GDM1 (cell line): ENCODE data around the gene ELAVL1.
"Not testable (repeated sequence)": the region's sequence is repeated elsewhere in the genome, so short reads cannot be mapped to it uniquely, and the experiment has no call there.

ENCODE experiments used
- DNase-seq: peaks from one replicate; lab custom pipeline; 2025; lab: John Stamatoyannopoulos, UW

ELAVL1 gene

DNA sequence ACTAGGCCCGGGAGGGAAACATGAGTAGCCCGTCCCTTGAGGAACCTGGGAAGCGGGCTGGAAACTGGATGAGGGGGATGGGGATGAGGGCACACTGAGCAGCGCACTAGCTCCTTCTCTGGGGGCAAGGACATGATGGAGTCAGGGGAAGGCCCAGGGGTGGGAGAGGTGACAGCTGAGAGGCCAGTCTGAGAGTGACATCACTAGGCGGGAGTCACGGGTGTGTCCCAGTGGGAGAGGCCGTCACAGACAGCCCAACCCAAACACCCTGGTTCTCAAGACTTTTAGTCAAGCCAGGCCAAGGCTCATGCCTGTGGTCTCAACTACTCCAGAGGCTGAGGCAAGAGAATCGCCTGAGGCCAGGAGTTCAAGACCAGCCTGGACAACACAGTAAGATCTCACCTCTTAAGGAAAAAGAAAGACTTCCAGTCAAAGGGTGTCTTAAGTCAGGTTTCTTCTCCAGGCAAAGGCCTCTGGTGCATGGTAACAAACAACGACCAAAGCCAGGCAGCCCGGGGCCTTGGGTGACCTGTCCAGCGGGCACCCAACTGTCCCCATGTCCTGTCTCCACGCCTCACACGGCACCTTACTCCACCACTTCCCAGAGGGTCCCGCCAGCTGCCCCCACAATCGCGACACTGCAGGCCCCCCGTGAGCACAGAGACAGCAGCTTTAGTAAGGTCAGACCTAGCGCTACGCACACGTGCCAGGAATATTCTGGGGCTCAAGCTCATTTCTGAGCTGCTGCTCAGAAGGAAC lies 36.5 kb downstream of the ELAVL1 start:
- DNase-seq = no peak

- no peak for DNase-seq
Observed at GRCh38 chr19:7968008-7968795, 37.2 kb downstream of the ELAVL1 start.

- no peak for DNase-seq
Observed at GRCh38 chr19:7965921-7966665, 39.3 kb downstream of the ELAVL1 start.

DNA sequence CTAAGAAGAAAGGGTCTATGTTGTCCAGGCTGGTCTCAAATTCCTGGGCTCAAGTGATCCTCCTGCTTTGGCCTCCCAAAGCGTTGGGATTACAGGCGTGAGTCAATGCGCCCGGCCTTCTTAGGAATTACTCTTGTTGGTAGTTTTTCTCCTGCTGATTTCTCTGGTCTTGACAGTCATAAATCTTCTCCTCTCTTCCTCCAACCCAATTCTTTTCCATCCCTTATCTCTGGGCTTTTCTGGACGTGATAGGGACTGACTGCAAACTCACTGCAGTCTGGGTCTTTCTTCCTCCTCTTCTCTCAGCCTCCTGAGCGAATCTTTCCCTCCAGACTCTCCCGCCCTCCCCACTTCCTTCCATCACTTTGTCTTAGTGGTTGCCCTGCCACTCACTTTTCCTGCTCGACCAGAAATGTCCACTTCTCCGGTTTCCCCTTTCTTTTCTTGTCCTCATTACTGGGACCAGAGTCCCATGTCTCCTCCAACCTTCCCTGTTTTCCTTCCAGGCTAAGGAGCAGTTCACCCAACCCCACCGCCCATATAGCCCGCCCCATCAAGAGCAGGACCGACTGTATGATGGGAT lies 40.1 kb downstream of the ELAVL1 start:
- DNase-seq = no peak

- no peak for DNase-seq
Observed at GRCh38 chr19:7963566-7963965, 41.9 kb downstream of the ELAVL1 start.

DNA sequence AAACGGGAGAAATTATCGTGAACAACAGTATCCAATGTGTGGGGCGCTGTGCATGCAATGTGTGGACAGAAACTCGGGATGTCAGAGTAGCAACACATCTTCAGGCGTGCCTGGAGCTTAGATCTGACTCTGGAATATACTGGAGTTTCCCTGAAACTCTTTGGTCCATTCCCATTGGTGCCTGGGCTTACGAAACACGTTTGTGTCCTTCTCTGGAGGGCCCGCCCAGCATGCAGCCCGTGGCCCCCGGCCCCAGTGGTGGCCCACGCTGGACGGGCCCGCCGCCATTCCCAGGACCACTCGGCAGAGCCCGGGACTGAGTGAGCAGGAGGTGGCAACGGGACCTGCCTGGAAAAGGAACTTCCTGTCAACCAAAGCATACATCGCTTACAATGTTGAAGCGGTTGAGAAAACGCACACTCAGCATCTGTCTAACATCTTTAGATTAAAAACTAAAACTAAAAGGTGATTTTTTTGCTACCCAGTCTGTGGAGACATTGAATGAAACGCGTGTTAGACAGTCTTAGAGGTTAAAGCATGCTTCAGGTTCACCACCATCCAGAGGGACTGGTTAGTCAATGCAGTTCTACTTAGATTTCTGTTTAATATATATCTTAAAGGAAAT lies 42.7 kb downstream of the ELAVL1 start:
- DNase-seq = no peak

DNA sequence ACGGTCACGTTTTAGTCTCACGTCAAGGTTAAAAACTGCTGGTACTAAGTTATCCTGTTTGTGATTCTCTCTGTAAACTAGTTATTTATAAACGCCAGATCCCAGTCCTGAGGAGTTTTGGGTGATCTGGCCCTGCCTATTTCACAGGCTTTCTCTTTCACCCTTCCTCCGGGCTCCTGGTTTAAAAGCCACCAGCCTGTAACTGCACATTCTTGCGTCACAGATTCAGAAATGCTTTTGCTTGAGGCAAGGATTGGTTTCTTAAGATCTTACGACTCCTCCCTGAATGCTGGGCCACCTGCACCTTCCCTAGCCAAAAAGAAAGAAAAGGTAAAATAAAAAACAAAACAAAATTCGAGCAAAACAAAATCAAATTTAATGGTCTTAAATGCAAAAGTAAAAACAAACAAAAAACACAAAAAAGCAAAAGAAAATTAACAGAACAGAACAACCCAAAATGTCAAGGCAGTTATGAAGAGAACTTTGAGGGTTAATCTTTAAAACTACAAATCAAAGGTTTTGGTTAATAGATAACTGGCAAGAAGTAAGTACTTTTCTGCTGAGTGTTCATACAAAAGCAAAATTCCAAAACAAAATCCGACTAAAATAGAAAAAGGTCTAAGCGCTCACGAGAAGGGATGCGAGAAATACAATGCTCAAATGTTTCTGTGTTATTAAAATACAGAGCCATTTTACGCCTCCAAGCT lies 43.4 kb downstream of the ELAVL1 start:
- no peak for DNase-seq

GRCh38 chr19:7961082-7961481 lies 44.4 kb downstream of the ELAVL1 start:
- DNase-seq = not testable (repeated sequence)

DNA sequence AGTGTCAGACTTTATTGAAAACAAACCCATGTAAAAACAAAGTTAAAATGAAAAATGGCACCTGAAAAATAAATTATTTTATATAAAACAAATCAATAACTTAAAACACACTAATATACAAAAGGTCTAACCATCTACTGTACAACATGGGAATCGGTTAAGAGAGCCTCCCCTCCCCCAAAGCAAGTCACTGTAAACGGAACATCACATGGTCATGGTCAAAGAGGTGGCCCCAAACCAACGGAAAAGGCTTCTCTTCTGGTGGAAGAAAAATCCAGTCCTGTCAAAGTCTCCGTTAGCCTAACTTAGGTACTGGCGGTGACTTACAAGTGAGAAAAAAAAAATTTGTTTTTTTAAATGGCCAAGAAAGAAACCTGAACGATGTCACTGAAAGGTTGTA lies 46.2 kb downstream of the ELAVL1 start:
- no peak for DNase-seq

GRCh38 chr19:7955696-7956095 lies 49.7 kb downstream of the ELAVL1 start:
- DNase-seq = no peak

GRCh38 chr19:7953576-7953975 lies 51.9 kb downstream of the ELAVL1 start:
- DNase-seq = no peak

DNA sequence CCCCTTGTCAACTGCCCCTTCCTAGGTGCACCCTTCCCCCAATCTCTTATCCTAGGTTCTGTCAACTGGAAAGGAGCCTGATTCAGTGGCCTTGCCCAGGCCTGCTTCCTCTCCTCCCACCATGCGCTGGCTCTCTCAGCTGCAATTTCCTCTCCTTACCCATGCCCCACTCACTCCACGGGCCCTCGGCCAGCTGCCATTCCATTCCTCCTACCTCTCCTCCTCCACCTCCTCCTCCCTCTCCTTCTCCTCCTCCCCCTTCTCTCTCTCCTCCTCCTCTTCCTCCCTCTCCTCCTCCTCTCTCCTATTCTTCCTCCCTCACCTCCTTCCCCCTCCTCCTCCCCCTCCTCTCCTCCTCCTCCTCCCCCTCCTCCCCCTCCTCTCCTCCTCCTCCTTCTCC lies 52.4 kb downstream of the ELAVL1 start:
- DNase-seq = no peak

DNA sequence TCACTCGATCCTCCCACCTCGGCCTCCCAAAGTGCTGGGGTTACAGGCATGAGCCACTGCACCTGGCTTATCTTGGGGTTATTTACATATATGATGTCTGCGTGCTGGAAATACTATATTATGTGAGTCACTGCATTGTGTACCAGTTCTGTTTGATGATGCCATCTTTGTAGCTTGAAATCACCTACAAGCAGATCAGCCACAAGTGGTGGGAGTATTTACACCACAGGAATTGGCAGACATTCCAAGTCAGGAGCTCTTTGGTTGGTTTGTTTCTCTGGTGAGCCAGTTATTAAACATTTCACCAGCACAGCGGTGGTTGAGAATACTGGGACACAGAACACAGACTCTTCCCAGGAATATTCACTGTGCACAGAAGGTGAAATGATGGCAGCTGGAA lies 57.5 kb downstream of the ELAVL1 start:
- no peak for DNase-seq

GRCh38 chr19:7944177-7944761 lies 61.2 kb downstream of the ELAVL1 start:
- DNase-seq = peak; percentile 60

- DNase-seq = peak; percentile 99
Observed at GRCh38 chr19:7943444-7944176, 61.8 kb downstream of the ELAVL1 start, which contains the start of gene TIMM44. Gene TIMM44, minus strand, starts transcription at chr19:7943666. Its CDS starts 15 bp downstream, at chr19:7943651.

- DNase-seq = no peak
Observed at GRCh38 chr19:7942981-7943443, 62.4 kb downstream of the ELAVL1 start.

DNA sequence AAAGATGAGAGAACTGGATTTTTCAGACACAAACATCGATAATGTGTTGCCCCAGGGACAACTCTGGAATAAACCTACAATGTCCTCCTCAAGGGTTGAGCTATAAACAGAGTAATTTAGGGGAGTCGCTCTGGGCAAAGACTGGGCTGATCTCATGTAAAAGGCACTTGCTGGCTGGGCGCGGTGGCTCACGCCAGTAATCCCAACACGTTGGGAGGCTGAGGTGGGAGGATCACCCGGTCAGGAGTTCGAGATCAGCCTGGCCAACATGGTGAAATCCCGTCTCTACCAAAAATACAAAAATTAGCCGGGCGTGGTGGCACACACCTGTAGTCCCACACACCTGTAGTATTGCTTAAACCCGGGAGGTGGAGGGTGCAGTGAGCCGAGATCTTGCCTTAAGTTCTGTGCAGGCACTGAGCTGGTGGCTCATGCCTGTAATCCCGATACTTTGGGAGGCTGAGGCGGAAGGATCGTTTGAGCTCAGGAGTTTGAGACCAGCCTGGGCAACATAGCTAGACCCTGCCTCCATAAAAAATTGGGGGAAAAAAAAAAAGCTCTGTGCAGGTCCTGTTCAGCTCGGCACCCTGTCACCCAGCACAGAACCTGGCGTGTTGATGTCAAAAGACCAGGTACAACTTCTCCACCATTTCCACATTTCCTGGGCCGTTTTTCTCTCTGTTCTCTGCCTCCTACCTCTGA lies 63.4 kb downstream of the ELAVL1 start:
- DNase-seq = no peak

GRCh38 chr19:7940841-7941240 lies 64.6 kb downstream of the ELAVL1 start:
- no peak for DNase-seq

DNA sequence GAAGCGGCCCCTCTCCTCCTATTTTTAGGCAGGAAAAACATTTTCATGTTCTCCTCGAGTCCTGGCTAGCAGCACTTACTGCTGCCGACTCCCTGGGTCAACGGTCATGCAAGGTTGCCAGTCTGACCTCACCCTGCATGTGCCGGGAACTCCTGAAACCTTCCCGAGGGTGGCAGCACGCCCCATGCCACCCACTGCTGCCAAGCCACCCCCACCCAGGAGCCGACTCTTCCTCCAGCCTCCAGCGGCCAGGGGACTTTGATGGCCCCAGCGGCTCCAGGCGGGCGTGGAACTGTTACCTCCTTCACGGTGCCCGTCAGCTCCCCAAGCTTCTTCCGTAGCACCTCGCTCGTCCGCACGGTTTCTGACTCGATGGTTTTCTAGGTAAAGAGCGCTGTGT lies 70.7 kb downstream of the ELAVL1 start:
- no peak for DNase-seq
